Measurements from ENCODE around the gene SLC6A20.

- TF ChIP-seq CTCF (IDR thresholded peaks at IDR 0.05) (no peak), EZH2 (IDR thresholded peaks at IDR 0.05) (no peak)
Observed at GRCh38 chr3:45777746-45778386, 18.5 kb downstream of the SLC6A20 start.

Data from neural progenitor cell (in vitro differentiated cells).